Spleen (tissue), 11 donors: Measurements from ENCODE around the gene MRPL49. TPM values are rescaled to one million over a fixed set of nuclear protein-coding genes. Genes with fewer than 3 reads are reported as not detected.

Experiments
- DNase-seq: peaks from one replicate; pipeline ENCODE4 v3.0.0-alpha.2; 2020
- H3K27ac ChIP-seq, 8 donors: fragments of 200-600 bp; sonication (generic) in 7 of 8; 1 replicate in 4 of 8; 2 replicates in 4 of 8; pipeline versions ENCODE4 v1.5.0 to v1.8.0; 2016 to 2021; ENCODE audit warnings: inconsistent platforms in 4 of 8, mild to moderate bottlenecking in 4 of 8, moderate library complexity in 1 of 8
- H3K27me3 ChIP-seq, 7 donors: fragments of 200-600 bp; sonication (generic) in 6 of 7; replicated peaks in 1 of 7; 1 replicate in 4 of 7; 2 replicates in 3 of 7; pipeline versions ENCODE4 v1.5.0 to v1.8.0; 2016 to 2021; ENCODE audit warnings: inconsistent platforms in 3 of 7, mild to moderate bottlenecking in 1 of 7
- H3K36me3 ChIP-seq, 6 donors: fragments of 200-600 bp; sonication (generic) in 5 of 6; 1 replicate in 4 of 6; 2 replicates in 2 of 6; pipeline versions ENCODE4 v1.5.0 to v1.8.0; 2016 to 2021; ENCODE audit warnings: inconsistent platforms in 2 of 6
- H3K4me1 ChIP-seq, 6 donors: fragments of 200-600 bp; sonication (generic) in 5 of 6; 1 replicate in 3 of 6; 2 replicates in 3 of 6; pipeline versions ENCODE4 v1.5.0 to v1.8.0; 2016 to 2021; ENCODE audit warnings: inconsistent platforms in 3 of 6
- H3K4me3 ChIP-seq, 8 donors: fragments of 200-600 bp; sonication (generic) in 7 of 8; 1 replicate in 4 of 8; 2 replicates in 4 of 8; pipeline versions ENCODE4 v1.5.0 to v1.8.0; 2016 to 2021; ENCODE audit warnings: inconsistent platforms in 4 of 8, mild to moderate bottlenecking in 4 of 8, moderate library complexity in 2 of 8
- H3K9me3 ChIP-seq, 8 donors: fragments of 200-600 bp; sonication (generic) in 7 of 8; 1 replicate in 4 of 8; 2 replicates in 4 of 8; pipeline versions ENCODE4 v1.5.0 to v1.8.0; 2016 to 2021; ENCODE audit warnings: inconsistent platforms in 4 of 8
- POLR2A ChIP-seq, 3 donors: fragments of 450-650 bp; IDR thresholded peaks; one replicate each; pipeline ENCODE4 v1.5.1; 2017; ENCODE audit warnings: antibody characterized with exemption in 3 of 3, mild to moderate bottlenecking in 1 of 3
- POLR2AphosphoS5 ChIP-seq, 3 donors: sonication (generic); formaldehyde crosslinking; IDR thresholded peaks; one replicate each; pipeline ENCODE4 v1.5.1; 2017; ENCODE audit warnings: antibody characterized with exemption in 3 of 3
- WGBS, 5 donors: extraction: QIAGEN DNeasy Blood & Tissue Kit in 3 of 5; methylation state at CpG; one replicate each; pipeline versions ENCODE4 v1.1.5 to v1.1.7; 2013 to 2018; 5-methylcytosine and 5-hydroxymethylcytosine counted together
- intact Hi-C: fragments of 100-400 bp; cut with DNase I; formaldehyde crosslinking; loops from one replicate; pipeline ENCODE4 v1.15.0; 2023; ENCODE audit warnings: low total_unique reads
- polyA plus RNA-seq, 3 donors: library from polyadenylated mRNA; stranded (reverse); fragments of 200-250 nt; gene quantifications; one replicate each; pipeline ENCODE4 v1.2.1, GENCODE V29; 2013
- total RNA-seq, 7 donors: library from RNA; depleted of rRNA in 3 of 7; stranded (reverse); fragments of >200 nt in 3 of 7; fragmentation: NEBNext Ultra II Directional in 4 of 7; extraction: Animal tissue kit (Norgen Biotek cat#: 25700) in 4 of 7; gene quantifications; one replicate each; pipeline versions ENCODE4 v1.1.0 to v1.2.1, GENCODE V29; 2016 to 2021
- TF ChIP-seq, protein P1 (sequence below), 11 experiments: fragments of 200-600 bp in 7 of 11; fragments of 450-650 bp in 4 of 11; sonication (generic) in 4 of 11; IDR thresholded peaks in 8 of 11; conservative IDR thresholded peaks in 3 of 11; 1 replicate in 7 of 11; 2 replicates in 4 of 11; pipeline versions ENCODE4 v1.4.0 to v1.8.0; 2016 to 2021; ENCODE audit warnings: antibody characterized with exemption in 11 of 11, inconsistent platforms in 4 of 11, mild to moderate bottlenecking in 1 of 11
- donor health status: healthy with polysubstance abuse.
- donor health status: DM: no; HTN: no; CAD: no; lungs with moderate emphysema.
- donor health status: DM: no; HTN: no; CAD: no.
- donor health status: Bipolar disorder and iron deficiency.
- donor health status: healthy.
- donor health status: DM: no; HTN: no; CAD: no.
- donor health status: DM: yes; HTN: yes; CAD: no.

MRPL49 gene
- total and polyA plus RNA-seq, 10 donors = 20.0 to 51.2 (median 40.1) TPM

DNA sequence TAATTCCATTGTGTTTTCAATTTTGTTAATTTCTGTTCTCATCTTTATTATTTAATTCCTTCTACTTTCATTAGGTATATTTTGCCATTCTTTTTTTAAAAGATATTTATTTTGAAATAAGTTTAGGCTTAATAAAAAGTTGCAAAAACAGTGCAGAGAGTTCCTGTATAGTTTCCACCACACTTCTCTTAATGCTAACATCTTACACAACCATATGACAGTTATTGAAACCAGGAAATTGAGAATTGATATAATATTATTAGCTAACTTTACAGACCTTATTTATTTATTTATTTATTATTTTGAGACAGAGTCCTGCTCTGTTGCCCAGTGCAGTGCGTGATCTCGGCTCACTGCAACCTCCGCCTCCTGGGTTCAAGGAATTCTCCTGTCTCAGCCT, 34.1 kb downstream of the MRPL49 start:
- Histone ChIP-seq H3K36me3 (no peaks in the 10 kb centered on the region), H3K27ac (no peak overlapping the region), H3K9me3 (no peaks in the 10 kb centered on the region), H3K27me3 (no peaks in the 10 kb centered on the region), H3K4me3 (no peak overlapping the region), H3K4me1 (peaks cover 0 to 15% (median 8%) of the 10 kb centered on the region in 6 donors)
- intact Hi-C loops = no loop called here
- WGBS, 5 donors = 88 to 97% (median 91%) methylated on average over 3 of the region's 3 CpGs
- TF ChIP-seq POLR2AphosphoS5 (IDR thresholded peaks at IDR 0.05) (no peak), POLR2A (IDR thresholded peaks at IDR 0.05) (no peak)
- TF ChIP-seq, protein P1, sequence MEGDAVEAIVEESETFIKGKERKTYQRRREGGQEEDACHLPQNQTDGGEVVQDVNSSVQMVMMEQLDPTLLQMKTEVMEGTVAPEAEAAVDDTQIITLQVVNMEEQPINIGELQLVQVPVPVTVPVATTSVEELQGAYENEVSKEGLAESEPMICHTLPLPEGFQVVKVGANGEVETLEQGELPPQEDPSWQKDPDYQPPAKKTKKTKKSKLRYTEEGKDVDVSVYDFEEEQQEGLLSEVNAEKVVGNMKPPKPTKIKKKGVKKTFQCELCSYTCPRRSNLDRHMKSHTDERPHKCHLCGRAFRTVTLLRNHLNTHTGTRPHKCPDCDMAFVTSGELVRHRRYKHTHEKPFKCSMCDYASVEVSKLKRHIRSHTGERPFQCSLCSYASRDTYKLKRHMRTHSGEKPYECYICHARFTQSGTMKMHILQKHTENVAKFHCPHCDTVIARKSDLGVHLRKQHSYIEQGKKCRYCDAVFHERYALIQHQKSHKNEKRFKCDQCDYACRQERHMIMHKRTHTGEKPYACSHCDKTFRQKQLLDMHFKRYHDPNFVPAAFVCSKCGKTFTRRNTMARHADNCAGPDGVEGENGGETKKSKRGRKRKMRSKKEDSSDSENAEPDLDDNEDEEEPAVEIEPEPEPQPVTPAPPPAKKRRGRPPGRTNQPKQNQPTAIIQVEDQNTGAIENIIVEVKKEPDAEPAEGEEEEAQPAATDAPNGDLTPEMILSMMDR (IDR thresholded peaks at IDR 0.05 in 8 of 11, conservative IDR thresholded peaks at IDR 0.05 in 3 of 11) = no peak
- peak; percentile 16 for DNase-seq

DNA sequence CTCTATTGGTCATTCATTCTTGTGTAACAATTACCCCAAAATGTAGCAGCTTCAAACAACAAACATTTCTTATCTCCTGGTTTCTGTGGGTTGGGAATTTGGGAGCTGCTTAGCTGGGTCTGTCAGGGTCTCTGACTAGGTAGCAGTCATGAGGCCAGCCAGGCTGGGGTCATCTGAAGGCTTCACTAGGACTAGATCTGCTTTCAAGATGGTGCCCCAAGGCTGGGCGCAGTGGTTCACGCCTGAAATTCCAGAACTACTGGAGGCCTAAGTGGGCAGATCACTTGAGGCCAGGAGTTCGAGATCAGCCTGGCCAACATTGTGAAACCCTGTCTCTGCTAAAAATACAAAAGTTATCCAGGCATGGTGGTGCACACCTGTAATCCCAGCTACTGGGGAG, 34.8 kb downstream of the MRPL49 start:
- peaks cover 0 to 8% (median 3%) of the 10 kb centered on the region in 6 donors for H3K4me1 ChIP-seq
- no peak overlapping the region for H3K4me3 ChIP-seq
- no peak overlapping the region for H3K27ac ChIP-seq
- H3K36me3 ChIP-seq = no peaks in the 10 kb centered on the region
- H3K27me3 ChIP-seq = no peaks in the 10 kb centered on the region
- WGBS, 5 donors = 87 to 93% (median 88%) methylated on average over 3 of the region's 3 CpGs
- peak; percentile 41 for DNase-seq
- H3K9me3 ChIP-seq = no peaks in the 10 kb centered on the region
- no peak for TF ChIP-seq POLR2AphosphoS5 (IDR thresholded peaks at IDR 0.05)
- TF ChIP-seq POLR2A (IDR thresholded peaks at IDR 0.05) = no peak
- TF ChIP-seq, protein P1 (IDR thresholded peaks at IDR 0.05 in 8 of 11, conservative IDR thresholded peaks at IDR 0.05 in 3 of 11) = no peak
- intact Hi-C loops = no loop called here

DNA sequence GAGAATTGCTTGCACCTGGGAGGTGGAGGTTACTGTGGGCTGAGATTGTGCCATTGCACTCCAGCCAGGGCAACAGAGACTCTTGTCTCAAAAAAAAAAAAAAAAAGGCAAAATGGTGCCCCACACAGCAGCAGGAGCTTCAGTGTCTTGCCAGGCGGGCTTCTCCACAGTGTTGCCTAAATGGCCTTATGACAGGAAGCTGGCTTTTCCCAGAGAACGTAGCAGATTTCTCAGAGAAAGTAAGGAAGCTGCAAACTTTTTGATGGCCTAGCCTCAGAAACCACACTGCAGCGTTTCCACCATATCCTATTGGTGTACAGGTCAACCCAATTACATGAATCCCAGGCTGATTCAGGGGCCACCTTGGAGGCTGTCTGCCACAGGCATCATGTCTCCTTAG, 35.2 kb downstream of the MRPL49 start:
- no peaks in the 10 kb centered on the region for H3K36me3 ChIP-seq
- 36 to 64% (median 53%) methylated on average over 3 of the region's 3 CpGs for WGBS, 5 donors
- no peak overlapping the region for H3K4me3 ChIP-seq
- H3K27me3 ChIP-seq = no peaks in the 10 kb centered on the region
- TF ChIP-seq POLR2AphosphoS5 (IDR thresholded peaks at IDR 0.05) (no peak), POLR2A (IDR thresholded peaks at IDR 0.05) (no peak)
- TF ChIP-seq, protein P1 (IDR thresholded peaks at IDR 0.05 in 8 of 11, conservative IDR thresholded peaks at IDR 0.05 in 3 of 11) = no peak
- H3K4me1 ChIP-seq = peaks cover 0 to 4% (median under 1%) of the 10 kb centered on the region in 6 donors
- no peak for DNase-seq
- no peak overlapping the region for H3K27ac ChIP-seq
- intact Hi-C loops = no loop called here
- no peaks in the 10 kb centered on the region for H3K9me3 ChIP-seq

DNA sequence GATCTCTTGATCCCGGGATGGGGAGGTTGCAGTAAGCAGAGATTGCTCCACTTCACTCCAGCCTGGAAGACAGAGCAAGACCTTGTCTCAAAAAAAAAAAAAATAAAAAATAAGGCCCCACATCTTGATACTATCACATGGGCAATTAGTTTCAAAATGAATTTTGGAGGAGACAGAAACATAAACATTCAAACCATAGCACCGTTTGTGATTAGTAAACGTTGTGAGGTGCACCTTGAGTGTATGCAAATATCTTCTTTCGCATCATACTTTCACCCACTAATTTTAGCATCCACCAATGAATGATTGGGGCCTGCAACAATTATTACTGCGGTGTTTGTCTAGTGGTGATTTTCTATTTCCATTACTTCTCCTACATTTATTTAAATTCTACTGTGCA, 36.9 kb downstream of the MRPL49 start:
- no peaks in the 10 kb centered on the region for H3K9me3 ChIP-seq
- H3K27ac ChIP-seq = no peak overlapping the region
- no peaks in the 10 kb centered on the region for H3K27me3 ChIP-seq
- TF ChIP-seq, protein P1 (IDR thresholded peaks at IDR 0.05 in 8 of 11, conservative IDR thresholded peaks at IDR 0.05 in 3 of 11) = no peak
- no peak for TF ChIP-seq POLR2A (IDR thresholded peaks at IDR 0.05)
- no peak for TF ChIP-seq POLR2AphosphoS5 (IDR thresholded peaks at IDR 0.05)
- 62 to 83% (median 69%) methylated on average over 5 of the region's 5 CpGs for WGBS, 5 donors
- intact Hi-C loops = no loop called here
- no peaks in the 10 kb centered on the region for H3K36me3 ChIP-seq
- no peak for DNase-seq
- H3K4me3 ChIP-seq = no peak overlapping the region
- no peaks in the 10 kb centered on the region for H3K4me1 ChIP-seq
